T47D (cell line): ENCODE data around the gene RABAC1.
"Not testable (repeated sequence)": the region's sequence is repeated elsewhere in the genome, so short reads cannot be mapped to it uniquely, and the experiment has no call there.

Experiments
- DNase-seq, 2 experiments: peaks; one replicate each; pipeline versions ENCODE4 v3.0.0 to v3.0.0-alpha.2; 2011 to 2012; ENCODE audit warnings: low read depth in 1 of 2, low spot score in 1 of 2
- JUND ChIP-seq: IDR thresholded peaks from 2 replicates; pipeline ENCODE4 v1.6.1; 2012; ENCODE audit warnings: low read depth
- in situ Hi-C: cut with HindIII; loops from 2 replicates; pipeline ENCODE4 v1.10.0; 2016; ENCODE audit warnings: low sequenced_read_pairs, low pct_unique_long_range_greater_than_20kb

Gene RABAC1

DNA sequence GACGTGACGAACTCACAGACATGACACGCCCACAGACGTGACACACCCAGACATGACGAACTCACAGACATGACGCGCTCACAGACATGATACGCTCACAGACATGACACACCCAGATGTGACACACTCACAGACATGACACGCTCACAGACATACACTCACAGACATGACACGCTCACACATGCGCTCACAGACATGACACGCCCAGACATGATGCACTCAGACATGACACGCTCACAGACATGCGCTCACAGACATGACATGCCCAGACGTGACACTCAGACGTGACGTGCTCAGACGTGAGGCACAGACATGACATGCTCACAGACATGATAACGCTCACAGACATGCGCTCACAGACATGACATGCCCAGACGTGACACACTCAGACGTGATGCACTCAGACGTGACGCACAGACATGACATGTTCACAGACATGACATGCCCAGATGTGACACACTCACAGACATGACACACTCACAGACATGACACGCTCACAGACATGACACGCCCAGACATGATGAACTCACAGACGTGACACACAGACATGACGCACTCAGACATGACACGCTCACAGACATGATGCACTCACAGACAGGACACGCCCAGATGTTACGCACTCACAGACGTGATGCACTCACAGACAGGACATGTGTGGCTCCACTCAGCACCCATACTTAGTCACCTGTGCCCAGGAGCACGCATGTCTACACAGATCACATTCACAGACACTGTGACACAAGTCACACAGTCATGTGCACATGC lies 39.0 kb downstream of the RABAC1 start:
- in situ Hi-C loops = no loop called here
- TF ChIP-seq JUND = no peak
- DNase-seq = no peak

- no peak for DNase-seq
- TF ChIP-seq JUND = no peak
- in situ Hi-C loops = no loop called here
These were observed 40.4 kb downstream of the RABAC1 start for GRCh38 chr19:41918653-41919244.

GRCh38 chr19:41918095-41918494 lies 41.0 kb downstream of the RABAC1 start:
- DNase-seq = no peak
- in situ Hi-C loops = no loop called here
- TF ChIP-seq JUND = no peak

DNA sequence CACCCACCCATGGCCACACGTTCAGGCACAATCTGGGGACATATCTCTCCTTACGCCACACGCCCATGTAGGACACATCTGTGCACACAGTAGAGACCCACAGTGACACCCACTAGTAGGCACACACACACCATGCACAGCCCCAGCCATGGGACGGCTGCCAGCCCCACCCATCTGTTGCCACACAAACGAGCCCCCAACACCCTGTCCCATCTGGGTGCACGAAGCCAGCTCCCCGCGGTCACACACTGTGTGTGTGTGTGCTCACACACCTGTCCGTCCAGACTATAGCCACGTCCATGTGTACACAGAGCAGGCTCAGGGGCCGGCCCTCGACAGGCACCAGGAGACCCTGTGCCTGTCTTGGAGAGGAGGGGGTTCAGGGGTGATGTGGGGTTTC lies 41.4 kb downstream of the RABAC1 start:
- in situ Hi-C loops = no loop called here
- no peak for TF ChIP-seq JUND
- no peak for DNase-seq

DNA sequence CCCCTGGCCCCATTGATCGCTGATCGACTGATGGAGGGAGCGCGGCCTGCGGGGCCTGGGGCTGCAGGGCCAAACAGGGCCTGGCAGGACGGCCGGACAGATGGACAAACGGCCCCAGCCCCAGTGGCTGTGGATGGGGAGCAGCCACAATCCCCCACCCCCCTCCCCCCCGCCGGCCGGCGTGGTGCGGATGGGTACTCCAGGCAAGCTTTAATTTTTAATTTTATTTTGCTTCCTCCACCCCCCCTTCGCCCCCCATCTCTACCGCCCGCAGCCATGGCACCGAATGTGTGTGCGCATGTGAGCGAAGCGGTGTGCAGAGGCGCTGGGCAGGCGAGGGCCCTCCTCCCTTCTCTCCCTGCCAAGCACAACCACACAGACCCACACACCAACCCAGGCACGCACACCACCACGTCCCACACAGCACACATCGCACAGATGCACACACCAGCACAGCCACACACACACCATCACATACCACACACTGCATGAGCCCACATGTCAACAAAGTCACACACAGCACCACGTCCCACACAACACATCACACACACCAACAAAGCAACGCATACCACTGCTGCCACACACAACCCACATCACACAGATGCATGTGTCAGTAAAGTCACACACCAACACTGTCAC lies 43.2 kb downstream of the RABAC1 start:
- in situ Hi-C loops = no loop called here
- no peak for DNase-seq
- TF ChIP-seq JUND = no peak

- no peak for TF ChIP-seq JUND
- in situ Hi-C loops = no loop called here
- no peak for DNase-seq
These were observed 43.9 kb downstream of the RABAC1 start for GRCh38 chr19:41915021-41915775.

GRCh38 chr19:41914424-41914834 lies 44.7 kb downstream of the RABAC1 start:
- in situ Hi-C loops, DNase-seq: not testable (repeated sequence)

- in situ Hi-C loops = no loop called here
- DNase-seq = no peak
- no peak for TF ChIP-seq JUND
These were observed 45.3 kb downstream of the RABAC1 start for GRCh38 chr19:41913538-41914423.

GRCh38 chr19:41912899-41913537 lies 46.1 kb downstream of the RABAC1 start:
- in situ Hi-C loops = no loop called here
- DNase-seq = no peak
- no peak for TF ChIP-seq JUND

DNA sequence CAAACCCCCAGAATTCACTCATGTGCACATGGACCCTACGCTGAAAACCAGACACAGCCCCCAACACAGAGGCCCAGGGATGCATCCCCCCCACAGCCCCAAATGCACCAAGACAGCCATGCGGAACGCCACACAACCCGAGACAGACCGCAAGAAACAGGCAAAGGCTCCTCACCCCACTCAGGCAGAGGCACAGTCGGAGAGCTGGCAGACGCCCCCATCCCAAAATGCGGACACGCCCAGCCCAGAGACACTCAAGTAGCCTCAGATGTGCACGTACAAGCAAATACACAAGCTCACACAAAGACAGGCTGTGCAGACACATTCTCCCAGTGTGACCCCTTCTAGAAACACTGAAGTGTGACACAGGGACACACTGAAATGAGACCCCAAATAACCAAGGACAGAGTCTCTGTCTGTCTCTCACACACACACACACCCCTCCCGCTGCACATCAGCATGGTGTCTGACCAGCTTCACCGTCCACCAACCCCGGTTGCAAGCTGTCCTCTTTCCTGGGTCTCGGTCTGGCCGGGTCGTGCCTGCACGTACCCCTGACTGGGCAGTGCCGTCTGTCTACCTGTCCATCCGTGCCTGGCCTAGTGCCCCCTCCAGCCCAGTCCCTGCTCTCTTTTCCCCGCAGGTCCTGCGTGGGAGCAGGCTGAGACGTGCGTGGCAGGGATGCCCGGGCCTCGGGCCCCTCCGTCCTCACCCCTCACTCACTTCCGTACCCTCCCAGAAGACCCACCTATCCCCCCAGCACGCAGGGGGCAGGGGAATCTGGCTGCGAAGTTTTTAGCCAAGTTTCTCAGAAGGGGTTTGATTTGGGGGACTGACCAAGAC lies 47.0 kb downstream of the RABAC1 start:
- in situ Hi-C loops = no loop called here
- DNase-seq = no peak
- TF ChIP-seq JUND = no peak
